Natural killer cell (primary cell): ENCODE results near the gene HTR6. TPM values are rescaled to one million over a fixed set of nuclear protein-coding genes. Genes with fewer than 3 reads are reported as not detected.
A peak's percentile ranks its signal among the peaks of the same experiment; 100 is the strongest.

ENCODE experiments used
- ATAC-seq, 3 donors: fragments of 150-1000 bp in 2 of 3; fragments of 200-7000 bp in 1 of 3; cut with Tn5 transposase; 1 replicate in 1 of 3; 2 replicates in 2 of 3; pipeline ENCODE4 v1.10.0; 2021; ENCODE audit warnings: mild to moderate bottlenecking in 2 of 3, moderate library complexity in 2 of 3
- DNase-seq, 2 donors: peaks; one replicate each; pipeline versions ENCODE4 v3.0.0 to v3.0.0-alpha.2; 2013 to 2021; ENCODE audit warnings: mixed read lengths in 1 of 2
- H3K27ac ChIP-seq: one replicate; pipeline ENCODE4 v1.5.1; 2013; ENCODE audit warnings: mild to moderate bottlenecking, low read length
- H3K27me3 ChIP-seq: one replicate; pipeline ENCODE4 v1.6.1; 2013; ENCODE audit warnings: low read length; ENCODE audit not compliant: control insufficient read depth, insufficient read depth
- H3K36me3 ChIP-seq: one replicate; pipeline ENCODE4 v1.6.1; 2013; ENCODE audit warnings: low read length; ENCODE audit not compliant: control insufficient read depth, insufficient read depth
- H3K4me1 ChIP-seq: one replicate; pipeline ENCODE4 v1.6.1; 2013; ENCODE audit warnings: low read length; ENCODE audit not compliant: control insufficient read depth, insufficient read depth
- H3K4me3 ChIP-seq: one replicate; pipeline ENCODE4 v1.5.1; 2013; ENCODE audit warnings: low read length
- H3K9me3 ChIP-seq: one replicate; pipeline ENCODE4 v1.6.1; 2013; ENCODE audit warnings: low read length; ENCODE audit not compliant: control insufficient read depth, insufficient read depth
- H3K27ac Mint-ChIP-seq, 2 donors: one replicate each; pipeline ENCODE4 v1.8.0; 2022; ENCODE audit warnings: mild to moderate bottlenecking in 2 of 2, mixed read lengths in 2 of 2, moderate library complexity in 1 of 2
- H3K27me3 Mint-ChIP-seq, 2 donors: one replicate each; pipeline ENCODE4 v1.8.0; 2022; ENCODE audit warnings: low read depth in 2 of 2, mixed read lengths in 2 of 2
- H3K36me3 Mint-ChIP-seq: one replicate; pipeline ENCODE4 v1.8.0; 2022; ENCODE audit warnings: mixed read lengths
- H3K4me1 Mint-ChIP-seq, 2 donors: one replicate each; pipeline ENCODE4 v1.8.0; 2022; ENCODE audit warnings: mixed read lengths in 2 of 2
- H3K4me3 Mint-ChIP-seq: one replicate; pipeline ENCODE4 v1.8.0; 2022; ENCODE audit warnings: mild to moderate bottlenecking, moderate library complexity, mixed read lengths
- H3K9me3 Mint-ChIP-seq, 2 donors: one replicate each; pipeline ENCODE4 v1.8.0; 2022; ENCODE audit warnings: mixed read lengths in 2 of 2
- CTCF ChIP-seq: fragments of 200-600 bp; IDR thresholded peaks from one replicate; pipeline ENCODE4 v1.8.0; 2022; ENCODE audit warnings: antibody characterized with exemption
- WGBS: methylation state at CpG from one replicate; pipeline ENCODE4 v1.1.7; 2013; ENCODE audit warnings: missing lambda C conversion rate; ENCODE audit not compliant: insufficient coverage; 5-methylcytosine and 5-hydroxymethylcytosine counted together
- intact Hi-C: fragments of 100-400 bp; cut with micrococcal nuclease; formaldehyde crosslinking; loops from one replicate; pipeline ENCODE4 v1.14.2; 2022
- total RNA-seq, 4 donors: library from RNA; stranded (reverse); fragments of 120-200 nt in 1 of 4; gene quantifications; one replicate each; pipeline versions ENCODE4 v1.2.3 to v1.2.4, GENCODE V29; 2013 to 2022

HTR6 gene
- total RNA-seq, 3 donors from 2014 or later (not counting 1 experiment from before 2014, with no cell fraction given): 0.18 TPM; not detected in 2

- Histone ChIP-seq H3K27me3 (peaks cover 5% of the 10 kb centered on the region), H3K9me3 (no peaks in the 10 kb centered on the region), H3K4me3 (no peak overlapping the region), H3K27ac (no peak overlapping the region), H3K4me1 (no peaks in the 10 kb centered on the region), H3K36me3 (no peaks in the 10 kb centered on the region)
- intact Hi-C loops: no loop called here
- ATAC-seq: no peak
- Mint-ChIP-seq H3K4me3 (no peak overlapping the region), H3K27me3 (peaks cover 35 to 38% of the 10 kb centered on the region in 2 donors), H3K4me1 (peaks cover 4 to 14% of the 10 kb centered on the region in 2 donors), H3K36me3 (no peaks in the 10 kb centered on the region), H3K9me3 (no peaks in the 10 kb centered on the region), H3K27ac (no peak overlapping the region)
- no peak for DNase-seq
- TF ChIP-seq CTCF: no peak
- 72% methylated on average over 3 of the region's 4 CpGs for WGBS
Measured at GRCh38 chr1:19670787-19671186, 6.1 kb downstream of the HTR6 start.

- Mint-ChIP-seq H3K4me1 (no peaks in the 10 kb centered on the region), H3K9me3 (no peaks in the 10 kb centered on the region), H3K36me3 (no peaks in the 10 kb centered on the region), H3K27me3 (peaks cover 23 to 34% of the 10 kb centered on the region in 2 donors), H3K27ac (no peak overlapping the region), H3K4me3 (no peak overlapping the region)
- DNase-seq (no peak), ATAC-seq (no peak)
- TF ChIP-seq CTCF: no peak
- no peak overlapping the region for H3K27ac ChIP-seq
- no peaks in the 10 kb centered on the region for H3K36me3 ChIP-seq
- no peaks in the 10 kb centered on the region for H3K9me3 ChIP-seq
- WGBS: 60% methylated on average over 6 of the region's 6 CpGs
- H3K27me3 ChIP-seq: no peaks in the 10 kb centered on the region
- no peaks in the 10 kb centered on the region for H3K4me1 ChIP-seq
- no peak overlapping the region for H3K4me3 ChIP-seq
- intact Hi-C loops: no loop called here
Measured at GRCh38 chr1:19672237-19672636, 7.6 kb downstream of the HTR6 start.

GRCh38 chr1:19675797-19676196 lies 11.1 kb downstream of the HTR6 start:
- Mint-ChIP-seq H3K4me3 (no peak overlapping the region), H3K36me3 (no peaks in the 10 kb centered on the region), H3K4me1 (no peaks in the 10 kb centered on the region), H3K27me3 (peaks cover 9 to 20% of the 10 kb centered on the region in 2 donors), H3K27ac (no peak overlapping the region), H3K9me3 (no peaks in the 10 kb centered on the region)
- H3K4me3 ChIP-seq: no peak overlapping the region
- ATAC-seq: no peak
- DNase-seq: no peak
- no peaks in the 10 kb centered on the region for H3K9me3 ChIP-seq
- no peak overlapping the region for H3K27ac ChIP-seq
- H3K4me1 ChIP-seq: no peaks in the 10 kb centered on the region
- H3K36me3 ChIP-seq: no peaks in the 10 kb centered on the region
- TF ChIP-seq CTCF: no peak
- no peaks in the 10 kb centered on the region for H3K27me3 ChIP-seq
- WGBS: 90% methylated on average over 5 of the region's 5 CpGs
- intact Hi-C loops: no loop called here

- H3K4me1 Mint-ChIP-seq: no peaks in the 10 kb centered on the region
- DNase-seq: peak in 1 of 2 donors; percentile 46
Measured at GRCh38 chr1:19676438-19676922, 11.8 kb downstream of the HTR6 start.

More at GRCh38 chr1:19676438-19676922, 11.8 kb downstream of the HTR6 start:
- Mint-ChIP-seq H3K36me3 (no peaks in the 10 kb centered on the region), H3K4me3 (no peak overlapping the region), H3K27me3 (peaks cover 9 to 20% of the 10 kb centered on the region in 2 donors), H3K9me3 (no peaks in the 10 kb centered on the region), H3K27ac (no peak overlapping the region)
- Histone ChIP-seq H3K9me3 (no peaks in the 10 kb centered on the region), H3K4me1 (no peaks in the 10 kb centered on the region), H3K36me3 (no peaks in the 10 kb centered on the region), H3K27ac (no peak overlapping the region), H3K4me3 (no peak overlapping the region), H3K27me3 (no peaks in the 10 kb centered on the region)
- TF ChIP-seq CTCF: no peak
- intact Hi-C loops: no loop called here
- 42% methylated on average over 13 of the region's 13 CpGs for WGBS
- peak in 1 of 3 donors; percentile 48 for ATAC-seq
